ENCODE data around the gene SF3B5.
"Not testable (repeated sequence)": the region's sequence is repeated elsewhere in the genome, so short reads cannot be mapped to it uniquely, and the experiment has no call there.

SF3B5 gene

DNA sequence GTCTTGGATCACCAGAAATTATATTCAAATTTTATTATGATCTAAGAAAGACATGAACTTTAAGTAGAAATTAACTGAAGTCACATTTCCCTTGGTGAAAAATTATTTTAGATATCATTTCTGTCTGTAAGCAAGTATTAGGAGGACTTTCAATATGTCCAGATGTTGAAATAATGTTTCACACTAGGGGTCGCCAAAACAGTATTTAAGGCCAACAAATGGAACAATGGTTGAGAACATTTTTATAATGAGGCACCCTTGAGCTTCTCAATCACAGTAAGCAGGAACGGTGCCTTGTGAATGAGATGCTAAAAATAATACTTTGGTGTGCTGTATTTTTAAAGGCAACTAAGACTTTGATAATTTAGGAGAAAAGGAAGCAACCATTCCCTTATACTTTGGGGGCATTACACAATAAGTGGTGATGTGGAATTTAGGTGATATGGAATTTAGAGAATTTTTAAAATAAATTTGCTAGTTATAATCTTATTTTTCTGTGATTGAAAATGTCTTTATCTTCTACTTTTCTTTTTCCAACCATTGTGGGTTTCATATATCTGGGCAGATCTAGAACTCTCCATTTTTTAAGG lies 9.6 kb upstream of the SF3B5 start:
- no peak for DNase-seq (ENCODE audit: low read depth)

DNA sequence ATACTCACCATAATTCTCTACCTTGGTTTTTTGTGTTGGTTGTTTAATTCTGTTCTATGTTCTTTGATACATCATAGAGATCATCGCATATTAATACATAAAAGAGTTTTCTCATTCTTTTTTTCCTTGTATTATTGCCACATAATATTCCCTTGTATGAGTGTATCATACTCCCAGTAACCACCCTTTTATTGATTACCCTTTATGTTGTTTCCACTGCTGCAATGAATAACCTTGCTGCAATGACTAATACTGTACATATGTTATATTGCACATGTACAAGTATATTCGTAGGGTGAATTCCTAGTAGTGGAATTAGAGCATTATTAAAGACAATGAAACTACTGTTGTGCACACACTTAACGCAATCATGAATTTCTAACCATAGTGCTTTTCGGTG lies 9.1 kb upstream of the SF3B5 start:
- DNase-seq (ENCODE audit: low read depth) = no peak

DNA sequence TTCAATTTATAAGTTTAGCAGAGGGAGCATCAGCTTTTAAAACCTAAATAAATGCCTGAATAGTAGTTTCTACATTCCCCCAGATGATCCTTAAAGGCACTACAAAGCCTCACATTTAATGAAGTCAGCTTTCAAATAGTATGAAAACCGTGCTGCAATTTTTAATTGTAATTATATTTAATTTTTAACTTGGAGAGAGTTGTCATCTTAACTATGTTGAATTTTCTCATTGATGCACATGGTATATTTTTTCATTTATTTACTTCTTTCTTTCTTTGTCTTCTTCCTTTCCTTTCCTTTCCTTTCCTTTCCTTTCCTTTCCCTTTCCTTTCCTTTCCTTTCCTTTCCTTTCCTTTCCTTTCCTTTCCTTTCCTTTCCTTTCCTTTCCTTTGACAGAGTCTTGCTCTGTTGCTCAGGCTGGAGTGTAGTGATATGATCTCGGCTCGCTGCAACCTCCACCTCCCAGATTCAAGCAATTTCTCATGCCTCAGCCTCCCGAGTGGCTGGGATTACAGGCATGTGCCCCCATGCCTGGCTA lies 7.7 kb upstream of the SF3B5 start:
- DNase-seq (ENCODE audit: low read depth) = no peak

DNA sequence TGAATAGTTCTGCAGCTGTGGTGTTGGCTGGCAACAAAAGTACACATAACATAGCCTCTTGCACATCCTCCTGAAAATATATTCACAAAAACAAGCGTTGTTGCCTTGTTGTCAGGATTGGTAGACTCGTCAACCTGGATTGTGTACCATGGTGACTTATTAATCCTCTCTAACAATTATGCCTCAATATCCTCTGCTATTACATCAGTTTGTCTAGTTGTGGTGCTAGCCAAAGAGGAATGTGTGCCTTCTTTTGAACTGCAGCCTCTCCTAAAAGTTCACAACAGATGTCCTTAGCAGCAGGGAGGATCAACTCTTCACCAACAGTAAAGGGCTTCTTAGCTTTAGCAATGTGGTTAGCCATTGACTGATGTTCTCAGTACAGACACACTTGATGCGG lies 3.6 kb upstream of the SF3B5 start:
- no peak for DNase-seq (ENCODE audit: low read depth)

DNA sequence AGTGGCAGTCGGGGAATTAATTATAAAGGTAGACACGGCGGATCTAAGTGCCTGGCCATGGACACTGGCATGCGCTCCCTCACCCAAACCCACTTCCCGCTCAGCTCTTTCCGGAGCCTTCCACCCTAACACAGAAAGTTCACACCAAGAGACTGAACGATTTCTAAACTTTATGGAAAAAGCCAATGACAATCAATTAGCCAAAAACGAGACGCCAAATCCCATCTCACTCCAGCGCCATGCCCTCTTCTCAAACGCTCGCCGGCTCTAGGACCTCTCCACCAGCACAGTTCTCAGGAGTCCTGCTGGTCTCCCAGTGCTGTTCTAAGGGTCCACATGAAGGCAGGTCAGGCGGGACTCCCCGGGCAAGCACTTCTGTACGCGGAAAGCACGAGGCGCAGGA lies 641 bp downstream of the SF3B5 start:
- DNase-seq (ENCODE audit: low read depth) = no peak

DNA sequence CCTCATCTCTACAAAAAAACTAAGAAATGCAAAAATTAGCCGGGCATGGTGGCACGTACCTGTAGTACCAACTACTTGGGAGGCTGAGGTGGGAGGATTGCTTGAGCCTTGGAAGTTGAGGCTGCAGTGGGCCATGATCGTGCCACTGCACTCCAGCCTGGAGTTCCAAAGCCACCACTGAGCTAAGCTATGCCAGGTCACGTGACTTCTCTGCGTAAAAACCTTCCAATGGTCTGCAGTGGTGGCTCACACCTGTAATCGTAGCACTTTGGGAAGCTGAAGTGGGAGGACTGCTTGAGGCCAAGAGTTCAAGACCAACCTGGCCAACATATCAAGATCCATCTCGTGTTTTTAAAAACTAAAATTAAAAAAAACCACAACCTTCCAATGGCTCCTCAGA lies 1.7 kb downstream of the SF3B5 start:
- no peak for DNase-seq (ENCODE audit: low read depth)

DNA sequence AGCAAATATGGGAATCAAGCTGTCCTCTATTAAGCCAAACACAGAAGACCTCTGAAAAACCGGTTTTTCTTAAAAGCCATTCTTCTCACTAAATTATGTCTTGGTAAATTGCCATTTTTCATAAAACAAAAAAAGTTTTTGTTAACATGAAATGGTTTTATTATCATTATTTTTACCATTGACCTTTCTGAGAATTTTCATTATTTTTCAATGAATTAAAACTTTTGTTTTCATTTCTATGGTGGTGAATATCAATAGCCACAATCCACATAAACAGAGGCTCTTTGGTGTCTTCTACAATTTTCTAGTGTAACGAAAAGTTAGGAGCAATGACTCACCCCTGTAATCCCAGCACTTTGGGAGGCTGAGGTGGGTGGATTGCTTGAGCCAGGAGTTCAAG lies 2.1 kb downstream of the SF3B5 start:
- no peak for DNase-seq (ENCODE audit: low read depth)

DNA sequence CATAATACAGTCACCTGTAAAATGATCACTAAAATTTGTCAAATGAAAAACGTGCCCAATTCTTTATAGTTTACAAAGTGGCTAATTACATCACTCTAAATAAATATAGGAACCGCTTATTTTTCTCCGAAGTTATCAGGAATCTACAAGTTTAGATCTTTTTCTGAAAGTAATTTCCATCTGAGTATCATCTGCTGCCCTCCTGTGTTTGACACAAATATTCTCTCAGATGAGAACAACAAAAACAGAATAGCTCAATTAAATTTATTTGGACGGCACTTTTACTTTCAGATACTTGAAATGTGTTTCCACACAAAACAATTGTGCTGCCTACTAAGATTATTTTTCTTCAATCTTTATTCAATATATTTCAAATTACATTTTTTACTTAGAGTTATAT lies 5.0 kb downstream of the SF3B5 start:
- no peak for DNase-seq (ENCODE audit: low read depth)

DNA sequence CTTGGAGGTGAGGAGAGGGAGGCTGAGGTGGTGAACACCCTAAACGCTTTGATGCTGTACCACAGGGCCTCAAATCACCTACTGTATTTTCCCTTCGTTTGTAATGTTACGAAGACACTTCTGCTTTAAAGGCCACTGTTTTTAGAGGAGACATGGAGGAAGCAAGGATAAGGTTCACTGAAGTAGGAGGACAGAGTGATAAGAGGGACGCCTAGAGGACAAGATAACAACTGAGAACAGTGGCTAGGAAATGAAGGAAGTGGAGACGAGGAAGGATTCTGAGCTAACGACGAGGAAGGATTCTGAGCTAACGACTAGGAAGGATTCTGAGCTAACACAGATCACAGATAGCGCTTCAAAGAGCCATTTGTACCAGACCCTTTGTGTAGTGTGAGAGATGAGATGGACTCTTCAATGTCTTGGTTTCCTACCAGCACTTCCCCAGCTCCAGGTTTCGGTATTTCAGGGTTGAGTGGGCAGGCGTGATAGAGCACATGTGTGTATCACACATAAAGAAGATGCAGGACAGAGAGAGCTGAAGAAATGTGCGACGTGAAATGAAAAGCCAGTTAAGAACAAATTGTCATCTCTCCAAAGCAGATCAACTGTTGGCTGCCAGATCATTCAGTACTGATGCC lies 7.5 kb downstream of the SF3B5 start:
- DNase-seq (ENCODE audit: low read depth) = no peak

DNA sequence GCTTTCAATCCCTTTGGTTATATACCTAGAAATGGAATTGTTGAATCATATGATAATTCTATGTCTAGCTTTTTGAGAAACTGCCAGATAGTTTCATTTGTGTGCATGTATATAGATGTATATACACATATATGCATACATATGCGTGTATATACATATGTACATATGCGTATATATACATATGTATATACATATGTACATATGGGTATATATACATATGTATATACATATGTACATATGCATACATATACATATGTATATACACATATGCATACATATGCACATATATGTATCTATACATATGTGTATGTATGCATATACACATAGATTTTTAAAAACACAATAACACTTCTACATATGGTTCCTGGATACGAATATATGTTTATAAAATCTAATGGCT lies 8.4 kb downstream of the SF3B5 start:
- DNase-seq (ENCODE audit: low read depth) = no peak

DNA sequence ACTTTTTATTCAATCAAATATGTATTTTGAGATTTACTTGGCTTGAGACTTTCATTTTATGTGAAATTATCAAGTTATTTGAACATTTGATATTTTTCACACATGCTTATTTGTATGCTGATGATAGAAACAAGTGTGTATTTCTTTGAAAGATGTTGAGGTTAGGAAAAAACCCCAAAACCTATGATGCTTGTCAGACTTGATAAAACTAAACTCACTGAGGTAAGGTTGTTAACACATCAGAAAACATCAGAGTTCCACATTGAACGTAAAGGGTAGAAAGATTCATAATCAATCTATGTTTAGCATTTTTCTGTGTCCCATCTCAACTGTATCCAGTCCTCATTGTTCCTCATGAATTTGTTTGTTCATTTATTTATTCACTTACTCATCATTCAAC lies 12.2 kb downstream of the SF3B5 start:
- DNase-seq (ENCODE audit: low read depth) = no peak

DNA sequence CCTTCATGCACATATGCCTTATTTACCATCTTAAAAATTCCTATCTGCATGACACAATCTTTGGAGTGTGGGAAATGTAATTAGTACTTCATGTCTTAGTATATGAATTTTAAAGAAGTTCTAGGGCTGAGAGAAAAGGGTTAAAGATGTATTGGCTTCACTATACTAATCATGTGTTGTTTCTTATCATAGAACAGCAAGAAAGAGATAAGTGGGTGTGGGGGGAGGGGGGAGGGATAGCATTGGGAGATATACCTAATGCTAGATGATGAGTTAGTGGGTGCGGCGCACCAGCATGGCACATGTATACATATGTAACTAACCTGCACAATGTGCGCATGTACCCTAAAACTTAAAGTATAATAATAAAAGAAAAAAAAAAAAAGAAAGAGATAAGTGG lies 13.0 kb downstream of the SF3B5 start:
- DNase-seq (ENCODE audit: low read depth) = not testable (repeated sequence)

DNA sequence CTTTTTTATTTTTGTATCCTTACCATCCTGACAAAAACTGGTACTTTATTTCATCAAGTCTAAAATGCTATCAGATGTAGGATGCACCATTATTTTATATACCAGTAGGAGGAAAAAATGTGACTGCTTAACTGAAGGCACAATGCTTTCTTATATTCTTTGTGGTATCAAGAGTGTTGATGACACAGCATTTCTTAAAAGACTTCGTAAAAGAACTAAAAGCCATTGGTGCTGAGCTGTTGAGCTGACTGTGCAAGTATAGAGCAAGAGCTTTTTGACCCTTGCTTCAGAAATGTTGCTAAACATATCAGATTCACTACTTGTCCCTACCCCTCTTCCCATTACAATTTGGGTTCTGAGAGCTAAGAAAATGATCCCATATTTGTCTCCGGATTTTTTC lies 17.5 kb downstream of the SF3B5 start:
- no peak for DNase-seq (ENCODE audit: low read depth)

DNA sequence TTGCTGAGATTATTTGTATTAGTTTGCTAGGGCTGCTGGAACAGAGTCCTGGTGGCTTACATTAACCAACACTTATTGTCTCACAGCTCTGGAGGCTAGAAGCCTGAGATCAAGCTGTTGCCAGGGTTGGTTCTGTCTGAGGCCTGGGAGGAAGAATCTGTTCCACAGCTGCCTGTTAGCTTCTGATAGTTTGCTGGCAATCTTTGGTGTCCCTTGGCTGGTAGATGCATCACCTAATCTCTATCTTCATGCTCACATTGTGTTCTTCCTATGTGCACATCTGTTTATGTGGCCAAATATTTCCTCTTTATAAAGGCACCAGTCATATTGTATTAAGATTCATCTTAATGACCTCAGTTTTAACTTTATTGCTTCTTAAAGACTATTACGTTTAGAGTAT lies 19.5 kb downstream of the SF3B5 start:
- no peak for DNase-seq (ENCODE audit: low read depth)

DNA sequence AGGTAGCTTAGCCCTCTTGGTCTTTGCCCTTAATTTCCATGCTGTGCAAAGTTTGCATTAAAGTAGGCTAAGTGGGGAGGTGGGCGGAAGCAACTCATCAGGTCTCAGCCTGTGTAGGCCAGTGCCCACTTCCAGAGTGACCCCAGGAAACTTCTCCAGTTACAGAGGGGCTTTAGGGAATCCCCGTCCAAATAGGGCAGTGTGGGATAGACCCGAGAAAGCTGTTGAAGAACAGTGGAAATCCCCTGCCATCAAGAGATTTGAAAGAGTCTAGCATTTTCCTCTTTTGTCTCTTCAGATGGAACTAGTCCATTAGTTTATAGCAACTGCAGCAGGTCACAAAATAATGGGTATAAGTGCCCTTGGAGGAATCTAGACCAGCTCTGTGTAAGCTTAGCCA lies 20.2 kb downstream of the SF3B5 start:
- DNase-seq (ENCODE audit: low read depth) = no peak

DNA sequence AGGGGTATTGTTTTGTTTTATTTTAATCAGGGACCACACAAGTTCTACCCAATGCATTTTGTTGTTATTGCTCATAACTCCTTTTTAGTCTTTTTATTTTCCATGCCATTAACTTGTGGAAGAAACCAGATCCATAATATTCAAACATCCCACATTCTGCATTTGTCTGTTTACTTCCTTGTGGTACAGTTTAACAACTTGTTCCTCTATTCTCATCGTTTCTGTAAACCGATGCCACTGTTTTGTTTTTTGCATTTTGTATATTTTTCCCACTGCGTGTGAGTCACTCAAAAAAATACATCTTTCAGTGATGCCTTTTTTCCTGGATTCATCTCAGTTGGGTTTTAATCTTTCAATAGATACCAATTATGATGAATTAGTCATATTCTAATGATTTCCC lies 22.3 kb downstream of the SF3B5 start:
- DNase-seq (ENCODE audit: low read depth) = no peak

DNA sequence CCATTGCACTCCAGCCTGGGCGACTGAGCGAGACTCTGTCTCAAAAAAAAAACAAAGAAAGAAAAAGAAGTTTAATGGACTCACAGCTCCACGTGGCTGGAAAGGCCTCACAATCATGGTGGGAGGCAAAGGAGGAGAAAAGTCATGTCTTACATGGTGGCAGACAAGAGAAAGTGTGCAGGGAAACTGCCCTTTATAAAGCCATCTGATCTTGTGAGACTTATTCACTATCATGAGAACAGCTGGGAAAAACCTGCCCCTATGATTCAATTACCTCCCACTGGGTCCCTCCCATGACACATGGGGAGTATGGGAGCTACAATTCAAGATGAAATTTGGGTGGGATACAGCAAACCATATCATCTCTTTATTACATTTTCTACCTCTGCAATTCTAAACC lies 25.9 kb downstream of the SF3B5 start:
- DNase-seq (ENCODE audit: low read depth) = no peak

DNA sequence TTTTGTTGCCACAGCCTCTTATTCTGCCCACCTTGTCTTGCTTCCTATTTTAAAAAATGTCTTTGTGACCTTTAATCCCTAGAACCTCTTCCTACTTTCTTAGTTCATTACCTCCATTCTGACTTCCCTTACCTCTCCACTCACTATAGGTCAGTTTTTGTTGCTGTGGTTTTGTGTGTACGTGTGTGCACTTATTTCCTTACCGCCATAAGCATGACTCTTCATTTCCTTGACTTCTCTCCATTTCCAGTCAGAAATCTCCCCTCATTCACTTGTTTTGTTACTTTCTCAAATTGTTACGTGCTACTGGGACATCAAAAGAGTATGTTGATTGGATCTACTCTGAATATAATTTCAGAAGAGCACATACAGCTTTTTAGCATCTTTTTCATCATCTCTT lies 26.6 kb downstream of the SF3B5 start:
- no peak for DNase-seq (ENCODE audit: low read depth)

DNA sequence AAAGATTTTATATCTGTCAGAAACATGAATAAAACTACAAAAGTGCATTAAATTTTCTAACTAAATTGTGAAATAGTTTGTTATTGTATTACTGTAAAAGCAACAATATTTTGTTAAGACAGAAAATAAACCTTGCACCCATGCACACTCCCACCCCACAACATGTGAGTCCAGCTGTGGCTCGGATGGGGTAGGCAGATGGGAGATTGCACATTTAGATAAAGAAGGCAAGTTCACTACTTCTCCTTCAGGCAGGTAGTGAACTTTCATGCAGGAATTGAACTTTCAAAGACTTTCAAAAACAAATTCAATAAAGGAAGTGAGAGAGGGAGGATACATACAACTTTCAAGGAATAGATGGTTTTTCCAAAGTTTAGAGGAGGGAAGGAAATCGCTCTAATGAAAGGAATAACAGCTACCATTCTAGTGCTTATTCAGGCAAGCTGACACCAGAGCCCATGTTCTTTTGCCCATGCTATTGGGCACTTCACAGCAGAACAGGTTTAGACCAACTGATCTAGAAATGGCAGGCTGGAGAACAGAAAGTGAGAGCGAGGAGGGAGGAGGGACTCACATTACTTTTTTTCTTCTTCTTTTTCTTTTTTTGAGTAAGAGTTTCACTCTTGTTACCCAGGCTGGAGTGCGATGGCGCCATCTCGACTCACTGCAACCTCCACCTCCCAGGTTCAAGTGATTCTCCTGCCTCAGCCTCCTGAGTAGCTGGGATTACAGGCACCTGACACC lies 28.5 kb downstream of the SF3B5 start:
- DNase-seq (ENCODE audit: low read depth) = no peak

DNA sequence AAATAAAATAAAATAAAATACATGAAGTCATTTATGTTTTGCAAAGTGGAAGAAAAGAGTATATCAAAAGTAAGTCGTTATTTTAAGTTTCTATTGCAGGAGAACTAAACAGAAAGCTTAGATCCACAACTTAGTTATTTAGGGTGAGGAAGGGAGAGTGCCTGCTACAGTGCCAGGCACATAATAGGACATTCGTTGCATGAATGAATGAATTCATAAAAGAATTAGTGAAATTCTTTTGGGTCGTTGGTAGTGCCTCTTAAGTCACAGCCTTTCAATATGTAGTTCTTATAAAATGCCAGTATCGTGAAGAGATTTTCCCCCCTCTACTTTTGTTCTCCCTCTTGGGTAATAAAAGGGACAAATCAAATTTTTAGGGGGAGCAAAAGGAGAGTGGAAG lies 29.1 kb downstream of the SF3B5 start:
- DNase-seq (ENCODE audit: low read depth) = no peak

DNA sequence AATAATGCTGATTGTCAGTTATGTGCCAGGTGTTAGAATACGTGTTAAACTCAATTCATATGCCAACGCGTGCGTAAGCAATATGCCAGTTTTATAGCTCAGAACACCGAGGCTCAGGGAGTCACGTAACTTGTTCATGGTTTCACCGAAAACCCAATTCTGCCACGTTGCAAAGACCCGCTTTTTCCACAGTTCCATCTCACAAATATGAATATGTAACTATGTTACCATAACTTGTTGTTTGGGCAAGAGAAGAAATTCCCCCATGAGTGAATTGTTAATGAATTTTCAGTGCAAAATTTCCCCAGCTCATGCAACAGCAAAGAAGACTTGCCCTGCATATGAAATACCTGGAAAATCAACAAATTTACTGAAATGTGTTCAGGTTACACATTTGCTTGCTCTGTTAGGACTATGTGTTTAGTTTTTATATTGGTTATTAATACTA lies 30.1 kb downstream of the SF3B5 start:
- no peak for DNase-seq (ENCODE audit: low read depth)

DNA sequence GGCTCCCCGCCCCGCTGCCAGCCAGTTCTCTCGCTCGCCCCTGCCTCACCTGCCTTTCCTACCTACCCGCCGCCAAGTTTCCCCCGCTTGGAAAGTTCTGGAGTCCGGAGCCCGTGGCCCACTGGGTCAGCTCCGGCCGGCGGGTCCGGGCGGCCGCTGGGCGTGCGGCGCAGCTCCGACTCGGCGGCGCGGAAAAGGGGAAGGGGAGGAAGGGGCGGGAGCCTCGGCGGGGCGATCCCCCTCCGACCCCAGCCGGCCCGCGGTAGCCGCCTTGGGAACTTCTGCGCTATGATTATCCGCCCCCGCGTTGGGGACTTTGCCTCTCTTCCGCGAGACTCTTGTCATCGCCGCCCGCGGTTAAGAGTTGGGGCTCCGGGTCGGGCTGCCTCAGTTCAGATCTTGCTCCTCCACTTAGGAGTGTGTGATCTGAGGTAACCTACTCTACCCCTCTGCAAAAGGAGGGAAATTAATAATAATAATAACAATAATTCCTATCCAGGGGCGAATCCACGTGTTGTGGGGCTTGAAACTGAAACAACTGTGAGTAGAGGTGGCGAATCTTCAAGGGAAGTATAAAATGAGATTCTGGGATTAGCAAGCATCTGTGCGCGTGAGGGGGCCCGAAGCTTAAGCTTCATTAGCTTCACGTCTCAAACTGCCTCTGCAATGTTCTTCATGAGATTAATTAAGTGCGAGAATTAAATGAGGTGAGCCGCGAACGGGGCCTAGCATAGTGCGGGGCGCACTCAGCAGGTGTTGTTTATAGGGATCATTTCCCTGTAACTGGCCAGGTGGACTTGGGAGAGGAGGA lies 30.8 kb downstream of the SF3B5 start:
- DNase-seq (ENCODE audit: low read depth) = peak; percentile 28
